Measurements from ENCODE around the gene TENM3.
A peak's percentile ranks its signal among the peaks of the same experiment; 100 is the strongest.

TENM3 gene

DNA sequence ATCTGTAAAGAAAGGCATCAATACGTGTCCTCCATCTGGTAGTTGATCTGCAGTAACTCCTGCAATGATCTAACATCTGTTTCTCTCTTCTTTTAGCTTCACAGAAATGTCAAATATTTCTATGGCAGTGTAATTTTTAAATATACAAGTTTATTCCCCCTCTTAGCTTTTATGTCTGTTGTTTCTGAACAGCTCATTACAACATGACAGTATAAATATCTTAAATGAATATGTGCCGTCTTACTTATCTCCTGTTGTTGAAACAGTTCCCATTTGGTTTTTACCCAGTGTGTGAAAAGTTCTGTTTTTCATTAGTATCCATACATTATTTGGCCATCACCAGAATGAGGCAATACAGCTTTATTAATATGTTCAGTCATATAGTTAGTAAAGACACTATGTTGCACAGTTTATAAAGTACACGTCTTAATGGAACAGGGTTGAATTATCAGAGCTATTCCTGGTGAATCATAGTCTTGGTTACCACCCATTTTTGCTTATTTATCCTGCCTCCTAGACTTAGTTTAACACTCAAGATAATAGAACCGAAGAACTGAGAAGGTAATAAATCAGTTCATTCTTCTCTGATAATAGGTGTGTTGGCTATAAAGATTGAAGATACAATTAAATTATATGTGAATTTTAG lies 321.6 kb downstream of the TENM3 start:
- DNase-seq (ENCODE audit: low read depth), result no peak

GRCh38 chr4:182567119-182567518 lies 323.9 kb downstream of the TENM3 start:
- no peak for DNase-seq (ENCODE audit: low read depth)

DNA sequence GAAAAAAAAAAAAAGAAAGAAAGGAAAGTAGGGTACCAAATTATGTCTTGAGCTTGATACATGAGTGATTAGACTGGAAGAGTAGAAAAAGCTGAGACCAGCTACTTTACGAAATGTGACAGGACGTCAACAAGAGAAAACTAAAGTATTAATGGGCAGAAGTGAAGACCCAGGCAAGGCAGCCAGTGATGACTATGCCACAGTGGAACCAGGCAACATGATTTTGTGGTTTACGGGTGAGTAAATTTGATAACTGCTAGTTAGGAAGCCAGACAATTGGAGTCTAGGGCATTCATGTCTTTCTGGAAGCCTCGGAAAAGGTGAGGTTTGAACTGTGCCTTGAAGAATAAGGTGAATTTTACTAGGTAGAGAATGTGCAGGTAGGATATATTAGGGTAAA lies 326.4 kb downstream of the TENM3 start:
- no peak for DNase-seq (ENCODE audit: low read depth)

GRCh38 chr4:182574706-182575105 lies 331.5 kb downstream of the TENM3 start:
- no peak for DNase-seq (ENCODE audit: low read depth)

DNA sequence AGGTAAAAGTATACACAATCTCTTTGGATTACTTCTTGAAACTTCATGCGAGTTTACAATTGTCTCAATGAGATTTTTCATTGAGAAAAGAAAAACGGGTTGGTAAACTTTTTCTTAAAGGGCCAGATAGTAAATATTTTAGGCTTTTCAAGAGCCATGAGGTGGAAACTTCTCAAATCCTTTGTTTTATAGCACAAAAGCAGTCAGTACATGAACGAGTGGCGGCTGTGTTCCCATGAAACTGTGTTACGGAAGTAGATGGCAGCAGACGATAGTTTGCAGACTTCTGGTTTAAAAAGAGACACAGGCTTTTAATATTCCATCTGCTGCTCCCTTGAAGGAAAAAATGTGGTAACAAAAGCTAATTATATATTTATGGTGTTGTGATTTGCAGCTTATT lies 332.0 kb downstream of the TENM3 start:
- DNase-seq (ENCODE audit: low read depth), result no peak

- DNase-seq (ENCODE audit: low read depth), result no peak
These were observed 333.5 kb downstream of the TENM3 start for GRCh38 chr4:182576601-182577289.

DNA sequence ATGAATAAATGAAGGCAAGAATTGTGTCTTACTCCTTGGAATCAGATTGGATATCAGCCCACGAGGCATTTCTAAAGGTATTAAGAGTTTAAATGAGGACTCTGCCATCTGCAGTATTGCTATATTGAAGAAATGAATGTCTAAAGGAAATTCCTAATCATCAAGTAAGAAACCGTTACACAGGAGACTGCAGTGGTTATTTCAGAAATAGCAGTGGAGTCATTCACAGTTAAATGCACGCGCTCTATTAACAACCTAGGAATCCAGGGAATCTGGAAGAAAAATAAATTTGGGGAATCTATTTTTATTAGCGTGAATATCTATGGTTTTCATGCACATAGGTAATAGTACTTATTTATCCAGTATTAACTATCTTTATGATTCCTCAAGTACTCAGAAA lies 334.2 kb downstream of the TENM3 start:
- DNase-seq (ENCODE audit: low read depth), result no peak

DNA sequence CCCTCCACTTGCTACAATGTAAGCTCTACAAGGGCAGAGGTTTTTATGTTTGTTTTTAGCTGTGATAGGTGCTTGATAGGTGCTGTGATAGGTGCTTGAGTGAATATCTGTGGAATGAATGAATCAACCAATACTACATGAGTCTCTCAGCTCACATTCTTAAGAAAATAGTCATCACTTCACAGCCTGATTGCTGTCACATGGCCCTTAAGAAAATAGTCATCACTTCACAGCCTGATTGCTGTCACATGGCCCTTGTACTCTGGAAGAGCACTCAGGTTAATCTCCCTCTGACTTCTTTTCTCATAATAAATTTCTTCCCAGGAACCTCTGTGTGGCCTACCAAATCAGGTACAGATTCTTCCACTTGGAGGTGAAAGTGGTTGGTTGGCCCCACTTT lies 335.2 kb downstream of the TENM3 start:
- DNase-seq (ENCODE audit: low read depth), result peak; percentile 29

DNA sequence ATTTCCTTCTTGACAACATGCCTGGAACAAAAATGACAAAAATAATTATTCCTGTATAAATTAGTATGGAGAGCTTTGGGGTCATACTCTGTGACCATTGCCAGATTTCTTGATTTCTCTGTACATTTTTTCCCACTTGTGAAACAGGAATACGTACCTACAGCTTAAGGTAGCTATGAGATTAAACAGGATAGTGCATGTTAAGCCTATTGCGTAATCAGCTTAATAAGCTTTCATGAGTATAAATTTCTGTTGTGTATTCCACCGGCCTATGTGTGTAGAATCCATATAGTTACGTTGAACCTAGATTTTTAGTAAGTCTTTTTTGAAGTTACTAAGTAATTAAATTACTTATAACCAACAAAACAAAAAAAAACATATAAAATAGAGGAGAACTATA lies 339.0 kb downstream of the TENM3 start:
- no peak for DNase-seq (ENCODE audit: low read depth)

GRCh38 chr4:182583703-182584415 lies 340.7 kb downstream of the TENM3 start:
- no peak for DNase-seq (ENCODE audit: low read depth)

GRCh38 chr4:182585321-182585720 lies 342.1 kb downstream of the TENM3 start:
- no peak for DNase-seq (ENCODE audit: low read depth)

DNA sequence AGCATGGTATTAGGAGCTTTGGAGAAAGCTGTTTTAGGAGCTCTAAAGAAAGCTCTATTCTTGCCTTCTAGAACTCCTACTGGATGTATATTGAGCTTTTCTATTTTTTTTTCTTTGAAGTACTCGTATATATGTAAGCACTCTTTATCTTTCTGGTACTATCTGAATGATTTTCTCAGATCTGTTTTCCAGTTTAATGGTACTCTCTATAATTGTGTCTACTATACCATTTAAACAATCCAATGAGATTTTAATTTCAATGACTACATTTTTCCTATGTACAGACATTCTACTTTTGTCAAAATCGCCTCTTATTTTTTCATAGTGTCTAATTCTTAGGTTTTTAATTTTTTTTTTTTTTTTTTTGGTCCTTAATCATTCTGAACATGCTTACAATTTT lies 345.9 kb downstream of the TENM3 start:
- DNase-seq (ENCODE audit: low read depth), result no peak

DNA sequence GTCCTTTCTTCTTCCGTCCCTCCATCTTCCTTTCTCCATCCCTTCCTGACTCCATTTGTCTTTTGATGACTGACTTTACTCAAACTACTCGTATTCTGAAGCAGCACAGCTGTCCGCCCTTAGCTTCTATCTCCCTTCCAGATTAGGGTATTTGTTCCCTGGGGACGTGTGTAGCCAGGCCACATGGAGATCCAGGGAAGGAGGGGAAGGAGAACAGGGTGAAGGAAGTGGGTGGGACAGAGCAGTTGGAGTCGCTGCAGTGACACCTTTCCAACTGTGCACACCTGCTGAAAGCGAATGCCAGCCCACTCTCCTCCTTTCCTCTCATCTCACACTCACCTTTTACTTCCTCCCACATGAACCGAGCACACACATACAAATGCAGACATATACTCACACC lies 350.2 kb downstream of the TENM3 start:
- no peak for DNase-seq (ENCODE audit: low read depth)

GRCh38 chr4:182593864-182594263 lies 350.7 kb downstream of the TENM3 start:
- no peak for DNase-seq (ENCODE audit: low read depth)

DNA sequence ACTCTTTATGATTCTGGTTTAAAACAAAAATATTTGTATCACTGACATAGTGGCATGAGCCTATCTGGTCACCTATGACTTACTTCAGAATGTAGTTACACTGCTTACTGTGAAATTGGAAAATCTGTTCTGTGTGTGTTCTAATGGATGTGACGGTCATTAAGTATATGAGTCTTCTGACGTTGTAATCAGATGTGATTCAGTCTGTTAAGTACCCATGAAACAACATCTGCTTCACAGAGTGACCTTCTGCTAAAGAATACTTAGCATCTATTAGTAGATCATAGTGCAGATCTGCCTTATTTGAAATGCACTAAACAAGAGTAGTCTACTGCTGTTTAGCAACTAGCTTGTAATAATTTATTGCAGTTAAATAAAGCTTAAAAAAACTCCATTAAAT lies 356.9 kb downstream of the TENM3 start:
- peak; percentile 21 for DNase-seq (ENCODE audit: low read depth)

DNA sequence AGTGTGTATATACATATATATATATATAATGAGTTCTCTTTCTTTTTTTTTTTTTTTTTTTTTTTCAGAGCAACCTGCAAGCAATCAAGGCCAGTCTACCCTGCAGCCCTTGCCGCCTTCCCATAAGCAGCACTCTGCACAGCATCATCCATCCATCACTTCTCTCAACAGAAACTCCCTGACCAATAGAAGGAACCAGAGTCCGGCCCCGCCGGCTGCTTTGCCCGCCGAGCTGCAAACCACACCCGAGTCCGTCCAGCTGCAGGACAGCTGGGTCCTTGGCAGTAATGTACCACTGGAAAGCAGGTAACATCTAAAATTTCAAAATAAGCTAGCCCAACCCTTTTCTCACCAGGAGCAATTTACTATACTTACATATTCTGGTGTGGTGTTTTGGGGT lies 357.7 kb downstream of the TENM3 start:
- DNase-seq (ENCODE audit: low read depth), result no peak

- DNase-seq (ENCODE audit: low read depth), result peak; percentile 6
These were observed 361.0 kb downstream of the TENM3 start for GRCh38 chr4:182604161-182604622.

- no peak for DNase-seq (ENCODE audit: low read depth)
These were observed 361.8 kb downstream of the TENM3 start for GRCh38 chr4:182604953-182605352.

DNA sequence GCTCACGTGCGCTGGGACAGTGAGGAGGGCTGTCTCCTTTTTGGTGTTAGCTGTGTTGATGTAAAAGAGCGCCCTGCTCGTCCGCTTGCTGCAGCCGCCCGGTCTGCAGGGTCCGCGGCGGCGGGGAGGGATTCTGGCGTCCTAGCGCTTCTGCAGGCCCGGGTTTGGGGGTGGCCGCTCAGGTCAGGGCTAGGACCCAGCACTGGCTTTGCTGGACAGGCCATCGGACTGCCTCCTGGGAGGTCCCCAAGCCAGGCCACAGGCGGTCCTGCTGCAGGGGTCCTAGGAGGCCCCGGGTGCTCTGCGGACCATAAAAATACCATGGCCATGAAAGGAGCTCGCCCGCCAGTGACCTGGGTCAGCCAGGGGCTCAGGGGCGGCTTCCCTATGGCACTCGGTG lies 365.3 kb downstream of the TENM3 start:
- DNase-seq (ENCODE audit: low read depth), result no peak

GRCh38 chr4:182616476-182616875 lies 373.3 kb downstream of the TENM3 start:
- no peak for DNase-seq (ENCODE audit: low read depth)

- no peak for DNase-seq (ENCODE audit: low read depth)
These were observed 376.5 kb downstream of the TENM3 start for GRCh38 chr4:182619660-182620059.

DNA sequence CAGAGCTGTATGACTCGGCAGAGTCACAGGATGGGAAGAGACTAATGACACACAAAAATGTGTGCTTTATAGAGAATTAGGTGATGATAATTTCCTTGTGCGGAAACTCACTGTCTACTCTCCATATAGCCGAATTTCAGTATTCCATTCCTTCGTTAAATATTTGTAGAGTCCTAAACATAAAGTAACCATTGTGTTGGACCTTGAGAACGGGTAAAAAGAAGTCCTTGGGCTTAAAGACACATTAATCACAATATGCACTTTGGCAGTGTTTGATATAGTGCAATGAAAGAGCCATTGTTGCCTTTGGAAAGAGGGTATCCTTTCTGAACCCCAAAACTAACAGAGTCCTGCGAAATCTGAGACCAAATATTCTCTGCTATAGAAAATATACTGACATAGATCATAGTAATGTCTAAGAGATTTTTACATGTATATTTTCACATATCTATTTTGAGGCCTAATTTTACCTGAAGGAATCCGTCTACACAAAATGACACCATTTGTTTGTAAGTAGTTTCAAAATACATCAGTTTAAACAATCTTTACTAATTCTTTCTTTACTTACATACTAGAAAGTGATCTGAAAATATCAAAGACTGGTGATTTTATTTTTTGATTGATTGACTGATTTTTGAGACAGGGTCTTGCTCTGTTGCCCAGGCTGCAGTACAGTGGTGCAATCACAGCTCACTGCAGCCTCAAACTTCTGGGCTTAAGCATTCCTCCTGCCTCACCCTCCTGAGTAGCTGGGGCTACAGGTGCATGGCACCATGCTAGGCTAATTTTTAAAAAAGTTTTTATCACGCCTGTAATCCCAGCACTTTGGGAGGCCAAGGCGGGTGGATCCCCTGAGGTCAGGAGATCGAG lies 377.1 kb downstream of the TENM3 start:
- DNase-seq (ENCODE audit: low read depth), result no peak
